K562 (cell line): ENCODE measurements around the gene KRTAP3-3. TPM values are rescaled to one million over a fixed set of nuclear protein-coding genes. Genes with fewer than 3 reads are reported as not detected.

Experiments used
- ATAC-seq: fragments of 200-7000 bp; cut with Tn5 transposase; 3 replicates; pipeline ENCODE4 v1.9.1; 2020; ENCODE audit warnings: moderate library complexity
- BruUV-seq: library from RNA; stranded (reverse); fragments of 400-500 nt; replicated peaks from 2 replicates; lab custom pipeline; 2021; lab: Mats Ljungman, UMichigan
- CTCF ChIA-PET: fragments of 300-600 bp; formaldehyde crosslinking; extraction: SDS; loops from one replicate; lab custom pipeline; 2021; ENCODE audit warnings: low intra/inter-chr PET ratio; lab: Yijun Ruan, JAX
- POLR2A ChIA-PET: fragments of 300-600, 350-650 bp; sonication (Branson Sonifier 250); formaldehyde crosslinking; extraction: SDS; loops from one replicate; lab custom pipeline; 2021; ENCODE audit warnings: antibody characterized with exemption, inconsistent platforms; lab: Yijun Ruan, JAX
- DNase-seq, 4 experiments: peaks; one replicate each; pipeline versions ENCODE4 v3.0.0 to v3.0.0-alpha.2; 2011 to 2018; ENCODE audit warnings: low spot score in 3 of 4, mixed read lengths in 3 of 4; ENCODE audit errors: extremely low read depth in 1 of 4
- FAIRE-seq: peaks from 2 replicates; lab custom pipeline; 2011; peaks lifted over from hg19 to GRCh38; lab: Jason Lieb, UNC
- H2AFZ ChIP-seq: 2 replicates; pipeline ENCODE4 v1.6.0; 2011; ENCODE audit warnings: low read depth, low read length, control low read depth, inconsistent platforms
- H3K27ac ChIP-seq: fragments of 200-600 bp; 3 replicates; pipeline ENCODE4 v1.8.0; 2011; ENCODE audit warnings: low read depth, mild to moderate bottlenecking, control low read depth, inconsistent platforms, low read length, moderate library complexity, mixed read lengths; ENCODE audit errors: extremely low read depth
- H3K27me3 ChIP-seq, 2 experiments: fragments of 300-600 bp in 1 of 2; 2 replicates in 1 of 2; 3 replicates in 1 of 2; pipeline versions ENCODE4 v1.6.0 to v1.8.0; 2011; ENCODE audit warnings: inconsistent platforms in 2 of 2, low read length in 2 of 2, mild to moderate bottlenecking in 1 of 2, mixed read lengths in 1 of 2, moderate library complexity in 1 of 2; ENCODE audit not compliant: control insufficient read depth in 2 of 2, insufficient read depth in 2 of 2
- H3K36me3 ChIP-seq: fragments of 300-600 bp; 3 replicates; pipeline ENCODE4 v1.8.0; 2011; ENCODE audit warnings: mild to moderate bottlenecking, low read length, inconsistent platforms; ENCODE audit not compliant: control insufficient read depth, insufficient read depth
- H3K4me1 ChIP-seq, 2 experiments: fragments of 200-600 bp in 1 of 2; replicated peaks in 1 of 2; 2 replicates in 1 of 2; 3 replicates in 1 of 2; pipeline versions ENCODE4 v1.5.1 to v1.8.0; 2011; ENCODE audit warnings: inconsistent platforms in 2 of 2, low read length in 2 of 2, mild to moderate bottlenecking in 1 of 2, mixed read lengths in 1 of 2, moderate library complexity in 1 of 2; ENCODE audit not compliant: control insufficient read depth in 2 of 2, insufficient read depth in 2 of 2
- H3K4me2 ChIP-seq: 2 replicates; pipeline ENCODE4 v1.6.1; 2011; ENCODE audit warnings: low read length, control low read depth, inconsistent platforms, mixed read lengths; ENCODE audit not compliant: insufficient read depth
- H3K4me3 ChIP-seq: fragments of 200-600 bp; sonication (generic), shearing (Covaris generic); 2 replicates; pipeline ENCODE4 v1.5.1; 2016; ENCODE audit warnings: control low read depth, inconsistent platforms
- H3K79me2 ChIP-seq: fragments of 200-600 bp; 3 replicates; pipeline ENCODE4 v1.8.0; 2011; ENCODE audit warnings: low read length, inconsistent platforms; ENCODE audit not compliant: control insufficient read depth, insufficient read depth
- H3K9ac ChIP-seq, 2 experiments: 2 replicates each; pipeline versions ENCODE4 v1.6.0 to v1.6.1; 2011; ENCODE audit warnings: low read depth in 2 of 2, low read length in 2 of 2, control low read depth in 1 of 2, inconsistent platforms in 1 of 2, mild to moderate bottlenecking in 1 of 2, mixed read lengths in 1 of 2; ENCODE audit not compliant: insufficient read depth in 1 of 2
- H3K9me1 ChIP-seq: one replicate; pipeline ENCODE4 v1.6.0; 2011; ENCODE audit warnings: inconsistent platforms, mild to moderate bottlenecking, low read length, moderate library complexity; ENCODE audit not compliant: control insufficient read depth, insufficient read depth
- H3K9me3 ChIP-seq: replicated peaks from 2 replicates; pipeline ENCODE4 v1.5.1; 2011; ENCODE audit warnings: low read depth, low read length, inconsistent platforms; ENCODE audit not compliant: control insufficient read depth, insufficient read depth
- H4K20me1 ChIP-seq: replicated peaks from 2 replicates; pipeline ENCODE4 v1.6.1; 2011; ENCODE audit warnings: low read length, inconsistent platforms, mixed read lengths; ENCODE audit not compliant: control insufficient read depth, insufficient read depth
- ATF6 ChIP-seq: sonication (generic); formaldehyde crosslinking; IDR thresholded peaks from 2 replicates; pipeline ENCODE4 v1.4.0; 2020; ENCODE audit warnings: mild to moderate bottlenecking, missing genetic modification reagents
- BRD4 ChIP-seq: fragments of 200-600 bp; sonication (generic); IDR thresholded peaks from 2 replicates; pipeline ENCODE4 v1.6.1; 2017; ENCODE audit warnings: inconsistent platforms
- NONO ChIP-seq, 2 experiments: fragments of 200-400 bp in 1 of 2; fragments of 450-650 bp in 1 of 2; formaldehyde crosslinking in 1 of 2; IDR thresholded peaks; 2 replicates each; pipeline ENCODE4 v1.6.1; 2017; ENCODE audit warnings: low read depth in 2 of 2, mild to moderate bottlenecking in 2 of 2, moderate library complexity in 2 of 2, low read length in 1 of 2
- SREBF1 ChIP-seq: fragments of 150-350 bp; IDR thresholded peaks from 2 replicates; pipeline ENCODE4 v1.6.1; 2014; ENCODE audit warnings: antibody characterized with exemption, low read depth, low read length, borderline replicate concordance
- THRA ChIP-seq: fragments of 450-650 bp; IDR thresholded peaks from 2 replicates; pipeline ENCODE4 v1.6.1; 2017; ENCODE audit warnings: mild to moderate bottlenecking, moderate library complexity
- ZBTB17 ChIP-seq: fragments of 450-650 bp; formaldehyde crosslinking; IDR thresholded peaks from 2 replicates; pipeline ENCODE4 v1.4.0; 2020; ENCODE audit warnings: mild to moderate bottlenecking
- ZFP1 ChIP-seq: fragments of 450-650 bp; formaldehyde crosslinking; IDR thresholded peaks from 2 replicates; pipeline ENCODE4 v1.4.0; 2020; ENCODE audit warnings: mild to moderate bottlenecking, mixed read lengths
- ZSCAN29 ChIP-seq: fragments of 450-650 bp; IDR thresholded peaks from 2 replicates; pipeline ENCODE4 v1.6.1; 2017
- WGBS: fragments of 100-300 bp; shearing (Covaris generic); methylation state at CpG from one replicate; pipeline ENCODE4 v1.1.6; 2016; ENCODE audit warnings: low coverage, mixed read lengths; ENCODE audit not compliant: insufficient coverage; ENCODE audit errors: missing lambda C conversion rate; 5-methylcytosine and 5-hydroxymethylcytosine counted together
- in situ Hi-C: fragments of 300-500 bp; cut with MboI; formaldehyde crosslinking; loops from 4 replicates; pipeline ENCODE4 v1.15.0; 2018; ENCODE audit warnings: inconsistent platforms, mixed read lengths
- intact Hi-C: fragments of 100-400 bp; cut with micrococcal nuclease; formaldehyde crosslinking; loops from 2 replicates; pipeline ENCODE4 v1.14.2; 2022
- polyA plus RNA-seq, 8 experiments: library from polyadenylated mRNA; depleted of rRNA in 4 of 8; stranded (reverse) in 5 of 8; unstranded in 3 of 8; fragments of >200 nt; fragmentation: Nextera tagmentation in 2 of 8; fragmentation: Illumina TruSeq in 1 of 8; extraction: Ambion mirVana in 2 of 8; extraction: Trizol in 1 of 8; gene quantifications; 2 replicates each; pipeline versions ENCODE4 v1.2.1 to v1.2.3, GENCODE V29; 2011 to 2014; ENCODE audit warnings: inconsistent platforms in 1 of 8, missing spikeins in 1 of 8
- total RNA-seq, 7 experiments: library from RNA; depleted of rRNA in 6 of 7; stranded (reverse); fragments of >200 nt in 6 of 7; fragmentation: Illumina TruSeq in 2 of 7; extraction: Trizol in 2 of 7; gene quantifications; 2 replicates each; pipeline versions ENCODE4 v1.2.1 to v1.2.3, GENCODE V29; 2011 to 2021; ENCODE audit warnings: low replicate concordance in 1 of 7

Gene KRTAP3-3
- total and polyA plus RNA-seq, 9 of the 15 experiments (the other 6 are each of a cell fraction or from before 2014, with no cell fraction given), result not detected

- no TSS peak for BruUV-seq
- Histone ChIP-seq H3K79me2 (no peaks in the 10 kb centered on the region), H3K4me2 (no peak overlapping the region), H3K36me3 (no peaks in the 10 kb centered on the region), H2AFZ (no peak overlapping the region), H3K9me1 (no peaks in the 10 kb centered on the region), H3K9ac (no peak overlapping the region), H3K4me1 (no peaks in the 10 kb centered on the region), H4K20me1 (no peaks in the 10 kb centered on the region), H3K27me3 (peaks cover 2 to 11% of the 10 kb centered on the region in 2 experiments; a peak in 4 of 5 replicates), H3K4me3 (no peak overlapping the region), H3K9me3 (no peaks in the 10 kb centered on the region), H3K27ac (no peak overlapping the region)
- in situ Hi-C loops, result no loop called here
- DNase-seq (no peak), ATAC-seq (no peak), FAIRE-seq (no peak)
- POLR2A ChIA-PET, result interaction anchor here (0.9 to 1.8 kb wide), 2 partner anchors 9 to 30 kb away, joined by 4 read pairs; no protein-coding TSS in a partner anchor
- 2% methylated on average over 7 of the region's 7 CpGs for WGBS
- TF ChIP-seq NONO (IDR thresholded peaks at IDR 0.05; ENCODE audit: low read depth in 2 of 2, low read length in 1 of 2) (no peak), ATF6 (no peak)
- intact Hi-C loops, result no loop called here
- CTCF ChIA-PET, result no interaction called here
These were observed 43.8 kb downstream of the KRTAP3-3 start for GRCh38 chr17:40950176-40950575.

GRCh38 chr17:40949418-40949817 lies 44.5 kb downstream of the KRTAP3-3 start:
- H3K36me3 ChIP-seq, result no peaks in the 10 kb centered on the region
- H3K27ac ChIP-seq, result no peak overlapping the region
- TF ChIP-seq ZSCAN29 (no peak), THRA (no peak), ZBTB17 (CRISPR knock-in tag) (no peak), SREBF1 (no peak), ZFP1 (no peak), BRD4 (no peak)
- TF ChIP-seq, all 486 proteins: peak for 0
- Histone ChIP-seq H3K9me1 (no peaks in the 10 kb centered on the region), H3K9ac (no peak overlapping the region), H2AFZ (no peak overlapping the region), H3K27me3 (peaks cover 2 to 8% of the 10 kb centered on the region in 2 experiments; a peak in 4 of 5 replicates), H3K79me2 (no peaks in the 10 kb centered on the region), H3K4me3 (no peak overlapping the region), H3K9me3 (no peaks in the 10 kb centered on the region), H3K4me1 (no peaks in the 10 kb centered on the region), H3K4me2 (no peak overlapping the region), H4K20me1 (no peaks in the 10 kb centered on the region)
- intact Hi-C loops (no loop called here), in situ Hi-C loops (no loop called here)
- FAIRE-seq (no peak), ATAC-seq (no peak), DNase-seq (no peak)
- ChIA-PET CTCF (no interaction called here), POLR2A (interaction anchor here (1.8 kb wide), 1 partner anchor 10 kb away, joined by 4 read pairs; no protein-coding TSS in a partner anchor)
- no TSS peak for BruUV-seq
- WGBS, result under 1% methylated on average over 10 of the region's 10 CpGs
